BLaER1 treated with 17β-estradiol and CSF1 and Interleukin-3, amounts not matched to agents 10 nM and 100 nM (cell line): ENCODE measurements around the gene MAN1C1.

Experiments used
- H3K27ac ChIP-seq, 11 experiments: shearing (Covaris generic); formaldehyde crosslinking; 2 replicates each; pipeline ENCODE4 v1.8.1; 2022
- H3K27me3 ChIP-seq, 11 experiments: shearing (Covaris generic); formaldehyde crosslinking; 2 replicates each; pipeline ENCODE4 v1.8.1; 2022
- H3K36me3 ChIP-seq, 11 experiments: shearing (Covaris generic); formaldehyde crosslinking; 2 replicates each; pipeline ENCODE4 v1.8.1; 2022
- H3K4me1 ChIP-seq, 10 experiments: shearing (Covaris generic); formaldehyde crosslinking; 2 replicates each; pipeline ENCODE4 v1.8.1; 2022
- H3K4me2 ChIP-seq, 11 experiments: shearing (Covaris generic); formaldehyde crosslinking; 2 replicates each; pipeline ENCODE4 v1.8.1; 2022
- H3K4me3 ChIP-seq, 10 experiments: shearing (Covaris generic); formaldehyde crosslinking; 2 replicates each; pipeline ENCODE4 v1.8.1; 2022
- H3K9ac ChIP-seq, 11 experiments: shearing (Covaris generic); formaldehyde crosslinking; 2 replicates each; pipeline ENCODE4 v1.8.1; 2022
- H3K9me3 ChIP-seq, 11 experiments: shearing (Covaris generic); formaldehyde crosslinking; replicated peaks in 1 of 11; 2 replicates each; pipeline ENCODE4 v1.8.1; 2022
- H4K20me1 ChIP-seq, 11 experiments: shearing (Covaris generic); formaldehyde crosslinking; 2 replicates each; pipeline ENCODE4 v1.8.1; 2022
- Cebpa-rat ChIP-seq, 11 experiments: shearing (Covaris generic); IDR thresholded peaks; 2 replicates each; pipeline ENCODE4 v1.8.1; 2022

The MAN1C1 gene

DNA sequence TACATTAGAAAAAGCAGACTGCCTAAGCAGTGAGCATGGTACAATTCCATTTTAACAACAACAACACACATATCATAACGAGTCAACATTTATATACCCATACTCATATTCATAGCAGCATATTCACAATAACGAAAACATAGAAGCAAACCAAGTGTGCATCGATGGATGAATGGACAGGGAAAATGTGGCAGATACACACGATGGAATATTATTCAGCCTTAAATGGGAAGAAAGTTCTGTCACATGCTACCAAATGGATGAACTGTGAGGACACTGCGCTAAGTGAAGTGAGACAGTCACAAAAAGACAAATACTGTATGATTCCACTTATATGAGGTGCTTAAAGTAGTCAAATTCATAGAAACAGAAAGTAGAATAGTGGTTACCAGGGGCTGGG, 9.5 kb upstream of the MAN1C1 start:
- H3K9me3 ChIP-seq: no peaks in the 10 kb centered on the region
- no peak overlapping the region for H3K4me3 ChIP-seq
- H3K27ac ChIP-seq: no peak overlapping the region
- TF ChIP-seq Cebpa-rat (IDR thresholded peaks at IDR 0.05): no peak
- no peaks in the 10 kb centered on the region; a peak in 1 of 22 replicates for H4K20me1 ChIP-seq
- no peak overlapping the region for H3K4me2 ChIP-seq
- H3K36me3 ChIP-seq: no peaks in the 10 kb centered on the region
- H3K4me1 ChIP-seq: peaks cover 0 to 31% (median 14%) of the 10 kb centered on the region in 10 experiments; a peak in 13 of 20 replicates
- H3K9ac ChIP-seq: no peak overlapping the region
- H3K27me3 ChIP-seq: no peaks in the 10 kb centered on the region

DNA sequence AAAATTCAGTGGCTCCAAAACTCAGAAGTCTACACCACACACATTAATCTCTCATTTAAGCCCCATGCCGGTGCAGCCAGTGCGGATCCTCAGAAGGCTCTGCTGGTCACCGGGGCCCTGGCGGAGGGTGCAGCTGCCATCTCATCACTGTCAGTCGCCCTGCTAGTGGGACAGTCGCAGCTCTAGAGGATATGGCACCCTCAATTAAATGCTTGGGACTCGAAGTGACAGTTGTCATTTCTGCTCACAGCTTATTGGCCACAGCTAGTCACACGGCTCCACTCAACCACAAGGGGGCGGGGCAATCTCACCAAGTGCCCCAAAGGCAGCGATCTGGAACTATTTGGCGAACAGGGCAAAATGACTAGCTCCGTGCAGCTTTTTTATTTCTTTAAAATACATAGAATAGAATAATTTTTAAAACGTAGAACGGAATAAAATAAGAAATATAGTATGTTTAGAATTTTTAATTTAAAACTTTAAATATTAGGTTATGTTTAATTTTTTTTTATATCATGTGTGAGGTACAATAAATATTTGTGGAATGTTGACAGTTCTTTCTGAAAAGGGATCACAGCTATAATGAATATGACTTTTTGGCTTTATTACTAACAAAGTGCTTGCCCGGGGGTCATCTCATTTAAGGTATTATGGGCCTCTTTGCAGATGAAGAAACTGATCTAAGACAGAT, 8.0 kb upstream of the MAN1C1 start:
- H3K9me3 ChIP-seq: no peaks in the 10 kb centered on the region
- peak overlapping the region; percentile 45 to 97 (median 68); a peak in 21 of 22 replicates for H3K4me2 ChIP-seq
- no peaks in the 10 kb centered on the region for H3K36me3 ChIP-seq
- no peak overlapping the region for H3K27ac ChIP-seq
- H3K27me3 ChIP-seq: no peaks in the 10 kb centered on the region
- H3K4me3 ChIP-seq: peak overlapping the region in 2 of 10 experiments; percentile 27 to 41; a peak in 3 of 20 replicates
- no peak for TF ChIP-seq Cebpa-rat (IDR thresholded peaks at IDR 0.05)
- no peaks in the 10 kb centered on the region; a peak in 1 of 22 replicates for H4K20me1 ChIP-seq
- H3K9ac ChIP-seq: no peak overlapping the region
- peaks cover 0 to 19% (median 9%) of the 10 kb centered on the region in 10 experiments; a peak in 10 of 20 replicates for H3K4me1 ChIP-seq

DNA sequence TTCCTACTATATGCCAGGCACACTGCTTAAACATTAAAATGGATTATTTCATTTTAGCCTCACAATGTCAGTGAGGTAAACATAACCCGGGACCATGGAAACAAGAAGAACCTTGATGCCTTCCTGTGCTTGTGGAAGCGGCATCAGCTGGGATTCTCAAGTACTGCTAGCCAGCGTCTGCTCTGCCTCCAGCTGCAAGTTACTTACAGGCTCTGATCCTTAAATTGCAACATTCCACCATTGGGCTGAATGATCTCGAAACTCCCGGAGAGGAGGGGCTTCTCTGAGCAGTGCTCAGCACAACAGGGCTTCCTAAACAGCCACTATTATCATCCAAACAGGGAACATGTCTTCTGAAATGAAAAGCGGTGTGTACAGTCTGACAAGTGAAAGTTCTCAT, 6.7 kb upstream of the MAN1C1 start:
- no peak overlapping the region for H3K27ac ChIP-seq
- no peak for TF ChIP-seq Cebpa-rat (IDR thresholded peaks at IDR 0.05)
- no peaks in the 10 kb centered on the region for H3K9me3 ChIP-seq
- H3K36me3 ChIP-seq: no peaks in the 10 kb centered on the region
- H3K9ac ChIP-seq: no peak overlapping the region
- H3K4me3 ChIP-seq: no peak overlapping the region
- peaks cover 0 to under 1% (median 0%) of the 10 kb centered on the region in 11 experiments; a peak in 1 of 22 replicates for H4K20me1 ChIP-seq
- H3K4me2 ChIP-seq: no peak overlapping the region
- peaks cover 0 to 26% (median 10%) of the 10 kb centered on the region in 10 experiments; a peak in 12 of 20 replicates for H3K4me1 ChIP-seq
- 0 out of 22 replicates have a peak, but pooled peaks cover 0 to 3% (median 0%) of the 10 kb centered on the region in 11 experiments for H3K27me3 ChIP-seq

DNA sequence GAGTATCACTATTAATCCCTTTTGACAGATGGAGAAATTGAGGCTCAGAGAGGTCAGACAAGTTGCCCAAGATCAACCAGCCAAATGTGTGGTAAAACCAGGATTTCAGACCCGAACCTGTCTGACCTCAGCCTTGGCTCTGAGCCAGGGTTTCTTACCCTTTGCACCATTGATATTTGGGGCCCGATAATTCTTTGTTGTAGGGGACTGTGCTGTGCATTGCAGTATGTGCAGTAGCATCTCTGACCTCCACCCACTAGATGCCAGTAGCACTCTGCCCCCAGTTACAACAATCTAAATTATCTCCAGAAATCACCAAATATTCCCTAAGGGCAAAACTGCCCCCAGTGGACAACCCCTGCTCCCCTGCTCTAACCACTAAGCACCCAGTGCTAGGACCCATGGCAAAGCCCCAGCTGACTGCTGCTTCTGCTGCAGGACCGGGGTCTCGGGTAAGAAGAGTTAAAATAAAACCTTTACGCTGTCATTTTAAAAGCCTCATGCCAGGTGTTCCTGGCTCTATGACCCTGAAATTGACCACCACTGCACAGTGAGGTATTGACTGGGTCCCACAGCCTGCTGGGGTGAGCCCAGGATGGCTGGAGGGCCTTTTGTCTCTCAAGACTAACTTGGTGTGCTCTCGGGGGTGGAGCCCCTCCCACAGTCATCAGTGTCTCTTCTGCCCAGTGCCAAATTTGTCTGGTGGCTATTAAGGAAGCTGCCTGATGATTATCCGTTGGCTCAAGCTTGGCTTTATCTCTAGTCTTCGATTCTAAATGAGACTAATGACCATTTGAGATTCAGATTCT, 5.6 kb upstream of the MAN1C1 start:
- no peak overlapping the region for H3K27ac ChIP-seq
- H3K4me3 ChIP-seq: no peak overlapping the region
- H3K36me3 ChIP-seq: no peaks in the 10 kb centered on the region
- no peak overlapping the region for H3K9ac ChIP-seq
- no peaks in the 10 kb centered on the region for H3K9me3 ChIP-seq
- peaks cover 0 to 37% (median 20%) of the 10 kb centered on the region in 10 experiments; a peak in 17 of 20 replicates for H3K4me1 ChIP-seq
- H3K27me3 ChIP-seq: peaks cover 0 to 8% (median 0%) of the 10 kb centered on the region in 11 experiments; a peak in 1 of 22 replicates
- peaks cover 0 to 11% (median 0%) of the 10 kb centered on the region in 11 experiments; a peak in 3 of 22 replicates for H4K20me1 ChIP-seq
- no peak for TF ChIP-seq Cebpa-rat (IDR thresholded peaks at IDR 0.05)
- H3K4me2 ChIP-seq: peak overlapping the region in 1 of 11 experiments; percentile 12; a peak in 2 of 22 replicates

DNA sequence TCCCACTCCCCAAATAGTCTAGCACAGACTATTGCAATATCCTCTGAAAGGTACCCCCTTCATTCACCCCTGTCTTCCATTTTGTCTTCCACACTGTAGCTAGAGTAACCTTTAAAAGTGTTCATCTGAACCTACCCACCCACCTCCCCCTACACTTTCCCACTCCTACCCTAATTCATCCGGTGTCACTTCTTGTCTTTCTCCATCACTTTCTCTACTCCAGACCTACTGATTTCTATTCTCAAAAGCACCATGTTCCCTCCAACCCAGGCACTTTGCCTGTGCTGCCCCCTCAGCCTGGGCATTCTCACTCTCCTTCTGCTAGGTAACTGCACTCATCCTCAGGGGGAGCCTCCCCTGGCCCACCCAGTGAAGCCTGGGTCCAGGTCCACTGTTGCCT, 4.7 kb upstream of the MAN1C1 start:
- Histone ChIP-seq H3K36me3 (no peaks in the 10 kb centered on the region), H3K4me2 (no peak overlapping the region), H3K27me3 (peaks cover 0 to 8% (median under 1%) of the 10 kb centered on the region in 11 experiments; a peak in 15 of 22 replicates), H3K4me1 (peaks cover 0 to 41% (median 25%) of the 10 kb centered on the region in 10 experiments; a peak in 17 of 20 replicates), H3K4me3 (no peak overlapping the region), H3K27ac (no peak overlapping the region), H3K9me3 (no peaks in the 10 kb centered on the region), H4K20me1 (peaks cover 0 to 12% (median 0%) of the 10 kb centered on the region in 11 experiments; a peak in 4 of 22 replicates), H3K9ac (no peak overlapping the region)
- no peak for TF ChIP-seq Cebpa-rat (IDR thresholded peaks at IDR 0.05)

DNA sequence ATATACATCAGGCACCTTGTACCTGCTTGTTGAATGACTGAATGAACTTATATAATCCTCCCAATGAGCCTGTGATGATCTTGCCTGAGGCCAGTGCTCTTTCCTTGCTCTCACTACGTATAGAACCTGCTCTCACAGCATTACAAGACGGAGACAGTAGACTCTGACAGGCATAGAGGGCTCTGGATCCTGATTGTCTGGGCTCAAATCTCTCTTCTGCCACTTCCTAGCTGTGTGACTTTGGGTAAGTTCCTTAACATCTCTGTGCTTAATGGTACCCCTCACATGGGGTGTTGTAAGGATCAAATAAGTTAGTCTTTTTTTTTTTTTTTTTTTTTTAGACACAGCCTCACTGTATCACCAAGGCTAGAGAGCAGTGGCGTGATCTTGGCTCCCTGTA, 4.2 kb upstream of the MAN1C1 start:
- H3K4me2 ChIP-seq: no peak overlapping the region
- H3K36me3 ChIP-seq: no peaks in the 10 kb centered on the region
- peaks cover under 1 to 46% (median 31%) of the 10 kb centered on the region in 10 experiments; a peak in 18 of 20 replicates for H3K4me1 ChIP-seq
- no peaks in the 10 kb centered on the region for H3K9me3 ChIP-seq
- no peak overlapping the region for H3K27ac ChIP-seq
- H3K4me3 ChIP-seq: no peak overlapping the region
- peaks cover 0 to 12% (median 0%) of the 10 kb centered on the region in 11 experiments; a peak in 4 of 22 replicates for H4K20me1 ChIP-seq
- H3K9ac ChIP-seq: no peak overlapping the region
- H3K27me3 ChIP-seq: peaks cover 5 to 14% (median 7%) of the 10 kb centered on the region in 11 experiments
- TF ChIP-seq Cebpa-rat (IDR thresholded peaks at IDR 0.05): no peak

DNA sequence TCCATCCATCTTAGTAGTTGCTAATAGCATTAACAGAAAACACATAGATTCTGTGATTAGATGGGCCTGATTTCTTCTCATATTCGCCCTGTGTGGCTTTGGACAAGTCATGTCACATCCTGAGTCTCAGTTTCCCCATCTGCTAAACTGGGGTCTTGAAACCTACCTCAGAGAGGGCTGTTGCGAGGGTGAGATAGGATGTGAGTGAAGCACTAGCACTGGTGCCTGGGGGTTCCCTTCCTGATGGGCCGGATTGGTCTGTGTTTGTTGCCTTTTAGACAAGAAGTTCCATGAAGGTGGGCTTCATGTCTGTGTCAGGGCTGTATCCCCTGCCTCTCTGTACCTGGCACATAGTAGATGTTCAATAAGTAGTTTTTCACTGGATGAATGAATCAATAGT, 3.5 kb upstream of the MAN1C1 start:
- H3K4me2 ChIP-seq: no peak overlapping the region
- no peaks in the 10 kb centered on the region for H3K9me3 ChIP-seq
- H3K36me3 ChIP-seq: no peaks in the 10 kb centered on the region
- no peak overlapping the region for H3K9ac ChIP-seq
- no peak overlapping the region for H3K4me3 ChIP-seq
- TF ChIP-seq Cebpa-rat (IDR thresholded peaks at IDR 0.05): no peak
- H3K27ac ChIP-seq: no peak overlapping the region
- H3K27me3 ChIP-seq: peaks cover 12 to 20% (median 13%) of the 10 kb centered on the region in 11 experiments
- peaks cover 0 to 19% (median 5%) of the 10 kb centered on the region in 11 experiments; a peak in 10 of 22 replicates for H4K20me1 ChIP-seq
- peaks cover 7 to 53% (median 37%) of the 10 kb centered on the region in 10 experiments for H3K4me1 ChIP-seq

DNA sequence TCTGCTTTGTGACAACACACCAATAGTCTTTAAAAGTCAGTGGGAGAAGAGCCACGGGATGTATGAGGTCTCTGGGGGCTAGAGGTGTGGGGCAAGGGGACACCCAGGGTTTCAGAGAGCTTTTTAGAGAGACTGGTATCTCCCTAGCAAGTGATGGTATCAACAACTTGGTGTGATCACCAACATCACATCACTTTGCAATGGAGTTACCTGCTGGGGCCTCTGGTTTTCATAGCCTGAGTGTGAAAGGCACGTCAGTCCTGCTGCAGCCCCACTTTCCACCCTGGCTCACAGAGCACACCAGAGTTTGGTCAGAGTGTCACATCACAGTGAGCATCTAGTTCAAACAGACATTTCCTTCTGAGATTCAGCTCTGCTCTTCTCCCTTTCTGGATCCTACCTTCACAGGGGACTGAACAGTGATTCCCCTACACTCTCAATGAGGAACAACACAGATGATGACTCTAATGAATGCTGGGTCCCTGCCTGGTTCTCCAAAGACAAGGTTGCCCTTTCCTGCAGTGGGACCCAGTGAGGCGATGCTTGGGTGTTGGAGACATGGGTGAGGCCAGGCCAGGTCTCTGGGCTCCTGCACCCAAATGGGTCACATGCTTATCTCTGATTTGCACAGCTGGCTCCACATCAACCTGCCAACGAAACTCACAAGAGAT, 2.0 kb upstream of the MAN1C1 start:
- Histone ChIP-seq H3K4me2 (peak overlapping the region in 8 of 11 experiments; percentile 100; a peak in 12 of 22 replicates), H3K9ac (no peak overlapping the region), H3K27ac (no peak overlapping the region), H4K20me1 (peaks cover 0 to 28% (median 11%) of the 10 kb centered on the region in 11 experiments; a peak in 13 of 22 replicates), H3K36me3 (no peaks in the 10 kb centered on the region), H3K4me1 (peaks cover 11 to 49% (median 32%) of the 10 kb centered on the region in 10 experiments), H3K9me3 (no peaks in the 10 kb centered on the region), H3K4me3 (no peak overlapping the region), H3K27me3 (peaks cover 23 to 35% (median 27%) of the 10 kb centered on the region in 11 experiments)
- no peak for TF ChIP-seq Cebpa-rat (IDR thresholded peaks at IDR 0.05)
